Small intestine (tissue), 7 donors: ENCODE measurements around the gene LEF1. TPM values are rescaled to one million over a fixed set of nuclear protein-coding genes. Genes with fewer than 3 reads are reported as not detected.

ENCODE experiments used
- DNase-seq, 2 donors: peaks; one replicate each; pipeline versions ENCODE4 v3.0.0 to v3.0.0-alpha.2; 2013
- FAIRE-seq: peaks from 2 replicates; lab custom pipeline; 2012; peaks lifted over from hg19 to GRCh38; lab: Jason Lieb, UNC
- H3K27ac ChIP-seq, 3 donors: one replicate each; pipeline ENCODE4 v1.5.1; 2013; ENCODE audit warnings: low read length in 2 of 3, mild to moderate bottlenecking in 2 of 3, control low read depth in 1 of 3, inconsistent platforms in 1 of 3, low read depth in 1 of 3, moderate library complexity in 1 of 3
- H3K27me3 ChIP-seq, 3 donors: one replicate each; pipeline ENCODE4 v1.6.1; 2013; ENCODE audit warnings: low read length in 3 of 3, inconsistent platforms in 1 of 3; ENCODE audit not compliant: control insufficient read depth in 3 of 3, insufficient read depth in 3 of 3
- H3K36me3 ChIP-seq, 3 donors: one replicate each; pipeline ENCODE4 v1.6.1; 2013; ENCODE audit warnings: low read length in 3 of 3, inconsistent platforms in 1 of 3, low read depth in 1 of 3, mild to moderate bottlenecking in 1 of 3, moderate library complexity in 1 of 3; ENCODE audit not compliant: control insufficient read depth in 3 of 3, insufficient read depth in 2 of 3
- H3K4me1 ChIP-seq, 3 donors: one replicate each; pipeline ENCODE4 v1.6.1; 2013; ENCODE audit warnings: low read length in 2 of 3, inconsistent platforms in 1 of 3, low read depth in 1 of 3, mild to moderate bottlenecking in 1 of 3, moderate library complexity in 1 of 3; ENCODE audit not compliant: control insufficient read depth in 3 of 3, insufficient read depth in 2 of 3
- H3K4me3 ChIP-seq, 3 donors: one replicate each; pipeline ENCODE4 v1.5.1; 2013; ENCODE audit warnings: low read length in 3 of 3, control low read depth in 1 of 3, inconsistent platforms in 1 of 3, low read depth in 1 of 3, mild to moderate bottlenecking in 1 of 3, moderate library complexity in 1 of 3
- H3K9me3 ChIP-seq, 2 donors: one replicate each; pipeline ENCODE4 v1.6.1; 2013; ENCODE audit warnings: low read depth in 1 of 2, low read length in 1 of 2; ENCODE audit not compliant: control insufficient read depth in 2 of 2, insufficient read depth in 1 of 2
- WGBS, 3 donors: extraction: QIAGEN DNeasy Blood & Tissue Kit; methylation state at CpG; one replicate each; pipeline ENCODE4 v1.1.7; 2013; 5-methylcytosine and 5-hydroxymethylcytosine counted together
- polyA plus RNA-seq, 4 donors: library from polyadenylated mRNA; stranded (reverse) in 3 of 4; unstranded in 1 of 4; fragments of 200-250 nt in 3 of 4; fragments of 120-200 nt in 1 of 4; gene quantifications; one replicate each; pipeline versions ENCODE4 v1.2.1 to v1.2.3, GENCODE V29; 2013
- donor health status: healthy with polysubstance abuse.
- donor health status: control.
- donor health status: control.
- donor health status: Bipolar disorder and iron deficiency.
- donor health status: healthy.

The LEF1 gene
- polyA plus RNA-seq, 4 donors, result 0.89 to 5.2 (median 3.7) TPM

- Histone ChIP-seq H3K27me3 (no peaks in the 10 kb centered on the region), H3K4me1 (no peaks in the 10 kb centered on the region), H3K27ac (no peak overlapping the region), H3K36me3 (no peaks in the 10 kb centered on the region), H3K9me3 (no peaks in the 10 kb centered on the region), H3K4me3 (no peak overlapping the region)
- WGBS, 3 donors, result 94 to 96% (median 95%) methylated on average over 1 of the region's 1 CpG
- no peak for FAIRE-seq
- DNase-seq, result no peak
Measured at GRCh38 chr4:108205859-108206258, 37.1 kb upstream of the LEF1 start.

GRCh38 chr4:108204518-108204917, 35.8 kb upstream of the LEF1 start:
- H3K27ac ChIP-seq, result no peak overlapping the region
- no peaks in the 10 kb centered on the region for H3K27me3 ChIP-seq
- no peak for DNase-seq
- no peak for FAIRE-seq
- no peaks in the 10 kb centered on the region for H3K36me3 ChIP-seq
- 89 to 91% (median 91%) methylated on average over 2 of the region's 2 CpGs for WGBS, 3 donors
- H3K4me3 ChIP-seq, result no peak overlapping the region
- no peaks in the 10 kb centered on the region for H3K9me3 ChIP-seq
- no peaks in the 10 kb centered on the region for H3K4me1 ChIP-seq

- H3K27me3 ChIP-seq, result no peaks in the 10 kb centered on the region
- WGBS, 3 donors, result 66 to 79% (median 79%) methylated on average over 3 of the region's 3 CpGs
- FAIRE-seq (no peak), DNase-seq (no peak)
- no peak overlapping the region for H3K4me3 ChIP-seq
- no peaks in the 10 kb centered on the region for H3K36me3 ChIP-seq
- H3K9me3 ChIP-seq, result no peaks in the 10 kb centered on the region
- no peak overlapping the region for H3K27ac ChIP-seq
- H3K4me1 ChIP-seq, result no peaks in the 10 kb centered on the region
Measured at GRCh38 chr4:108203377-108203776, 34.6 kb upstream of the LEF1 start.

GRCh38 chr4:108201774-108202173, 33.0 kb upstream of the LEF1 start:
- Histone ChIP-seq H3K27ac (no peak overlapping the region), H3K36me3 (no peaks in the 10 kb centered on the region), H3K27me3 (no peaks in the 10 kb centered on the region), H3K4me1 (no peaks in the 10 kb centered on the region), H3K4me3 (no peak overlapping the region), H3K9me3 (no peaks in the 10 kb centered on the region)
- DNase-seq, result no peak
- no peak for FAIRE-seq
- 91 to 97% (median 96%) methylated on average over 2 of the region's 2 CpGs for WGBS, 3 donors

GRCh38 chr4:108199881-108200280, 31.1 kb upstream of the LEF1 start:
- Histone ChIP-seq H3K27ac (no peak overlapping the region), H3K4me3 (no peak overlapping the region), H3K36me3 (no peaks in the 10 kb centered on the region), H3K9me3 (no peaks in the 10 kb centered on the region), H3K27me3 (no peaks in the 10 kb centered on the region), H3K4me1 (no peaks in the 10 kb centered on the region)
- DNase-seq (no peak), FAIRE-seq (no peak)
- 71 to 88% (median 86%) methylated on average over 1 of the region's 1 CpG for WGBS, 3 donors

GRCh38 chr4:108193886-108194672, 25.3 kb upstream of the LEF1 start:
- Histone ChIP-seq H3K36me3 (no peaks in the 10 kb centered on the region), H3K9me3 (no peaks in the 10 kb centered on the region), H3K27me3 (no peaks in the 10 kb centered on the region), H3K4me1 (no peaks in the 10 kb centered on the region), H3K4me3 (no peak overlapping the region), H3K27ac (no peak overlapping the region)
- DNase-seq, result no peak
- no peak for FAIRE-seq
- WGBS, 3 donors, result 54 to 62% (median 55%) methylated on average over 4 of the region's 4 CpGs

GRCh38 chr4:108192935-108193334, 24.2 kb upstream of the LEF1 start:
- Histone ChIP-seq H3K36me3 (no peaks in the 10 kb centered on the region), H3K27me3 (no peaks in the 10 kb centered on the region), H3K27ac (no peak overlapping the region), H3K9me3 (no peaks in the 10 kb centered on the region), H3K4me1 (no peaks in the 10 kb centered on the region), H3K4me3 (no peak overlapping the region)
- WGBS, 3 donors, result 87 to 98% (median 96%) methylated on average over 3 of the region's 3 CpGs
- no peak for FAIRE-seq
- no peak for DNase-seq

GRCh38 chr4:108192056-108192455, 23.3 kb upstream of the LEF1 start:
- Histone ChIP-seq H3K4me3 (no peak overlapping the region), H3K27ac (no peak overlapping the region), H3K9me3 (peaks cover 0 to 3% of the 10 kb centered on the region in 2 donors), H3K36me3 (no peaks in the 10 kb centered on the region), H3K4me1 (no peaks in the 10 kb centered on the region), H3K27me3 (no peaks in the 10 kb centered on the region)
- FAIRE-seq (no peak), DNase-seq (no peak)
- WGBS, 3 donors, result 82 to 90% (median 85%) methylated on average over 3 of the region's 3 CpGs
